Suprapubic skin (tissue), 4 donors: ENCODE data around the gene ST6GALNAC6. TPM values are rescaled to one million over a fixed set of nuclear protein-coding genes. Genes with fewer than 3 reads are reported as not detected.
A peak's percentile ranks its signal among the peaks of the same experiment; 100 is the strongest.

Experiments
- DNase-seq, 2 donors: peaks; one replicate each; pipeline ENCODE4 v3.0.0-alpha.2; 2019; ENCODE audit warnings: low spot score in 2 of 2
- H3K27ac ChIP-seq: fragments of 200-600 bp; sonication (generic); one replicate; pipeline ENCODE4 v1.5.1; 2019
- H3K27me3 ChIP-seq: fragments of 200-600 bp; sonication (generic); one replicate; pipeline ENCODE4 v1.5.1; 2019
- H3K36me3 ChIP-seq: fragments of 200-600 bp; sonication (generic); one replicate; pipeline ENCODE4 v1.5.1; 2019
- H3K4me1 ChIP-seq: fragments of 200-600 bp; sonication (generic); one replicate; pipeline ENCODE4 v1.5.1; 2019
- H3K4me3 ChIP-seq: fragments of 200-600 bp; sonication (generic); one replicate; pipeline ENCODE4 v1.5.1; 2019; ENCODE audit warnings: mild to moderate bottlenecking
- H3K9me3 ChIP-seq: fragments of 200-600 bp; sonication (generic); one replicate; pipeline ENCODE4 v1.5.1; 2019
- CTCF ChIP-seq, 2 donors: fragments of 200-600 bp in 1 of 2; fragments of 450-650 bp in 1 of 2; sonication (generic) in 1 of 2; IDR thresholded peaks; one replicate each; pipeline ENCODE4 v1.5.1; 2016 to 2019; ENCODE audit warnings: antibody characterized with exemption in 2 of 2, mild to moderate bottlenecking in 1 of 2, moderate library complexity in 1 of 2
- EP300 ChIP-seq: sonication (generic); formaldehyde crosslinking; IDR thresholded peaks from one replicate; pipeline ENCODE4 v1.6.1; 2017; ENCODE audit warnings: antibody characterized with exemption
- POLR2A ChIP-seq, 2 donors: fragments of 450-650 bp; IDR thresholded peaks; one replicate each; pipeline ENCODE4 v1.6.1; 2017; ENCODE audit warnings: antibody characterized with exemption in 2 of 2, mild to moderate bottlenecking in 2 of 2, moderate library complexity in 2 of 2
- POLR2AphosphoS5 ChIP-seq, 3 donors: sonication (generic); formaldehyde crosslinking; IDR thresholded peaks; one replicate each; pipeline ENCODE4 v1.6.1; 2017; ENCODE audit warnings: antibody characterized with exemption in 3 of 3
- WGBS: methylation state at CpG from one replicate; pipeline ENCODE4 v1.1.5; 2018; 5-methylcytosine and 5-hydroxymethylcytosine counted together
- total RNA-seq, 4 donors: library from RNA; depleted of rRNA; stranded (reverse); fragments of >200 nt; gene quantifications; one replicate each; pipeline ENCODE4 v1.1.0, GENCODE V29; 2016

Gene ST6GALNAC6
- total RNA-seq, 4 donors from 2014 or later: 41.6 to 50.5 (median 47.0) TPM

DNA sequence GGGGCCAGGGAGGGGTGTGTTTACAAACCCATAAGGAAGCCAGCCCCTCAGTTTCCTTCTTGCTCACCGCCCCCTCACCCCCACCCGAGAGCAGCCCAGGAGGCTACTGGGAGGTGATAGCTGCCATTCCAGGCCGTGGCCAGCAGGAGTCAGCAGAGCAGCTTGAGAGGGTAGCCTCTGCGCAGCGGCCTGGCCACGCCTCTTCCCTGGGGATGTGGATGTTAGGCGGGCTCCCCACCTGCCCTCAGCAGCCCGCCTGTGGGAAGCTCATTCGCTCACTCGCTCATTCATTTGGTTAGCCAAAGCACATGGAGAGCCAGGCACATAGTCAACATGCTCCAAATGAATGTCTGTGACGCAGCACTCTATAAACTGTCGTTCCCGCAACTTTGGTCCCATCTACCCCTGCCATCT, 44.3 kb upstream of the ST6GALNAC6 start:
- Histone ChIP-seq H3K27me3 (no peaks in the 10 kb centered on the region), H3K9me3 (no peaks in the 10 kb centered on the region), H3K4me3 (no peak overlapping the region), H3K27ac (no peak overlapping the region), H3K4me1 (peaks cover 19% of the 10 kb centered on the region), H3K36me3 (peaks cover 59% of the 10 kb centered on the region)
- 30% methylated on average over 11 of the region's 13 CpGs for WGBS
- DNase-seq: peak; percentile 90 to 93
- TF ChIP-seq CTCF (IDR thresholded peaks at IDR 0.05) (peak; percentile 80 to 81), POLR2AphosphoS5 (IDR thresholded peaks at IDR 0.05) (no peak)

- no peak for DNase-seq
- Histone ChIP-seq H3K27ac (no peak overlapping the region), H3K4me1 (peaks cover 22% of the 10 kb centered on the region), H3K36me3 (peaks cover 58% of the 10 kb centered on the region), H3K27me3 (no peaks in the 10 kb centered on the region), H3K4me3 (no peak overlapping the region), H3K9me3 (no peaks in the 10 kb centered on the region)
- TF ChIP-seq POLR2AphosphoS5 (IDR thresholded peaks at IDR 0.05) (no peak), CTCF (IDR thresholded peaks at IDR 0.05) (no peak), POLR2A (IDR thresholded peaks at IDR 0.05) (no peak), EP300 (no peak)
- 84% methylated on average over 14 of the region's 14 CpGs for WGBS
Observed at GRCh38 chr9:127943011-127943662, 43.7 kb upstream of the ST6GALNAC6 start.

GRCh38 chr9:127942216-127943010, 43.0 kb upstream of the ST6GALNAC6 start:
- H3K27me3 ChIP-seq: no peaks in the 10 kb centered on the region
- WGBS: 57% methylated on average over 12 of the region's 18 CpGs

DNA sequence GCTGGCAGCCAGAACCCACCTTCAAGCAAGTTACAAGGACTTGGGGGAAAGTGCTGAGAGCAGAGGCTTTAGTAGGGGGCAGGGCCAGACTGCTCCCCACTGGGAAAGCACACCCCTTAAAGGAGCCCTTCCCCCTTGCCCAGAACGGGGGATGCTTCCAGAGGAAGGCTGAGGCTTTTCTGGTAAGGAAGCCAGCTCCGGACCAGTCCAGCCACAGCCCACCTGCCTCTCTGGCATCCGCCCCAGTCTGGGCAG, 42.5 kb upstream of the ST6GALNAC6 start:
- peaks cover 49% of the 10 kb centered on the region for H3K36me3 ChIP-seq
- TF ChIP-seq POLR2AphosphoS5 (IDR thresholded peaks at IDR 0.05) (no peak), POLR2A (IDR thresholded peaks at IDR 0.05) (no peak), EP300 (no peak), CTCF (IDR thresholded peaks at IDR 0.05) (no peak)
- peaks cover 31% of the 10 kb centered on the region for H3K4me1 ChIP-seq
- no peaks in the 10 kb centered on the region for H3K27me3 ChIP-seq
- H3K9me3 ChIP-seq: no peaks in the 10 kb centered on the region
- H3K4me3 ChIP-seq: no peak overlapping the region
- no peak overlapping the region for H3K27ac ChIP-seq
- no peak for DNase-seq
- WGBS: 83% methylated on average over 2 of the region's 3 CpGs

More at GRCh38 chr9:127942216-127943010, 43.0 kb upstream of the ST6GALNAC6 start:
- H3K4me1 ChIP-seq: peaks cover 27% of the 10 kb centered on the region
- no peak overlapping the region for H3K27ac ChIP-seq
- peaks cover 51% of the 10 kb centered on the region for H3K36me3 ChIP-seq
- peak; percentile 84 for TF ChIP-seq CTCF (IDR thresholded peaks at IDR 0.05)
- TF ChIP-seq POLR2AphosphoS5 (IDR thresholded peaks at IDR 0.05): no peak
- TF ChIP-seq EP300: no peak
- TF ChIP-seq POLR2A (IDR thresholded peaks at IDR 0.05): no peak
- no peak for DNase-seq
- H3K4me3 ChIP-seq: no peak overlapping the region
- H3K9me3 ChIP-seq: no peaks in the 10 kb centered on the region
